HG02623 (cell line): ENCODE results near the gene KIAA0232.
"Not testable (repeated sequence)": the region's sequence is repeated elsewhere in the genome, so short reads cannot be mapped to it uniquely, and the experiment has no call there.

Source experiments
- ATAC-seq: cut with Tn5 transposase; IDR thresholded peaks from one replicate; pipeline ENCODE4 v1.9.1; 2021; ENCODE audit warnings: moderate library complexity; ENCODE audit not compliant: unreplicated experiment

Gene KIAA0232

GRCh38 chr4:6880691-6881090 is 98.2 kb downstream of the KIAA0232 start:
- no peak for ATAC-seq

DNA sequence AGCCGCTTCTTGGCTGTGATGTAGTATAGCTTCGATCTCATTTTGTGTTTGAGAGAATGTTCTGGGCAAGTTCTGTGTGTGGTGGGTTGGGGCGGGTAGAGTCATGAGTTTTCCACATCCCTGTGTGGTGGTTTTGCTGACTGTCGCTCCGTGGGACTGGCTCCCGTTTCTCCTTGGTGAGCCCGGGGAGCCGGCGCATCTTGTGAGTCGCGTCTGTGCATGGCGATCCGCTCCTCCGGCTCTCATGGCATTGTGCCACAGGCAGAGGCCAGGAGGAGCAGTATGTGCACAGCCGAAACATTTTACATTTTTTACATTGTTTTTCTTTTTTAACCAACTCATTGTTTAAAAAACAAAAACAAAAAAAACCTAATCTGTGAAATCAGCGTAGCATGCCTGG is 99.4 kb downstream of the KIAA0232 start:
- no peak for ATAC-seq

- ATAC-seq, result no peak
These were observed 101.9 kb downstream of the KIAA0232 start for GRCh38 chr4:6884341-6884870.

DNA sequence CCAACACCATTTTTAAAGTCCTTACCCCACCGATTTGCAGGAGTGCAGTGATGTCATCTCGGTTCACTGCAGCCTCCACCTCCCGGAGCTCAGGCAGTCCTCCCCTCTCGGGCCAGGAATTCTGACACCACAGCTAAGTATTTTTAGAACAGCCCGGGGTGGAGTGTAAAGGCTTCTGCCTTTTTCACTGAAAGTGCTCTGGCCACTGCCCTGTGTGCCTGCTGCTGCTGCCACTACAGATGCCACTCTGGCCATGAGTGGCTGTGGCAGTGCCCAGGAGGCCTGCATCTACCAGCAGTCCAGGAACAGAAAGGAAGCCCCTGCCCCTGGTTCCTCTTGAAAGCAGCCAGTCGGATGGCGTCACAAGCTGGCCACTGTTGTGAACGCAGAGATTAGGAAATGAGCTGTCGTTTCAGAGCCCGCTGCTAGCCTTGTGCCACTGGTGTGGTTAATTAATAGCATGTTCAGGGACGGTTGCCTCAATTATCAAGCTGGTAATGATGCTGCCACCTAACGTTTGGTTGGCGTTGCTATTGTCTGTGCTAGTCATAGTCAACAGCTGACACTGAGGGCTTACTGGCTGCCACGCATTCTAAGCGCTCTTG is 103.5 kb downstream of the KIAA0232 start:
- ATAC-seq, result no peak

- no peak for ATAC-seq
These were observed 104.4 kb downstream of the KIAA0232 start for GRCh38 chr4:6886886-6887285.

- ATAC-seq, result no peak
These were observed 105.3 kb downstream of the KIAA0232 start for GRCh38 chr4:6887591-6888371.

DNA sequence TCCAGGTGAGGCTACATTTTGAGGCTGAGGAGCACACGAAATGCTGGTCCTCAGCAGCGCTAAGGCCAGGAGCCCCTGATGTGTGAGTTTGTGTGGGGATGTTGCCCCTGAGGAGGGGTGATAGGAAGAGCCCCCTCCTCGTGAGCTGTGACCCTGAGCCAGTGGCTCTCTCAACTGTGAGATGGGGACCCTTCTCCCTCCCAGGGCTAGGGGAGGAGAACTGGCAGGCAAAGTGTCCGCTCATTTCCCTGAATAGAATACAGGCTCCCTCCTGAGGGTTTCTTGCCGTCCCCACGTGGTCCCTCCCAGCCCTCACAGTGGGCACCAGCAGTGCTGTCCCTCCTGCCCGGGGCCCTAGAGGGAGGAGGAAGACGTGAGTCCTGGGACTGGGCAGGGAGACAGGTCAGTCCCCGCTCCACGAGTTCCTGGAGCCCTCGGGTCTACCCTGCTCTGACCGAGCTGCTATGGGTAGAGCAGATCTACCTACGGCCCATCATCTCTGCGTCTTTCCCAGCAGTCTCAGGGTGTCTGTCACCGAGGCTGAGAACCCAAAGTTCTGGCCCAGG is 106.1 kb downstream of the KIAA0232 start:
- no peak for ATAC-seq

GRCh38 chr4:6889101-6889735 is 106.7 kb downstream of the KIAA0232 start:
- no peak for ATAC-seq

GRCh38 chr4:6889736-6890324 is 107.3 kb downstream of the KIAA0232 start:
- no peak for ATAC-seq

- ATAC-seq, result no peak
These were observed 107.8 kb downstream of the KIAA0232 start for GRCh38 chr4:6890358-6890757.

DNA sequence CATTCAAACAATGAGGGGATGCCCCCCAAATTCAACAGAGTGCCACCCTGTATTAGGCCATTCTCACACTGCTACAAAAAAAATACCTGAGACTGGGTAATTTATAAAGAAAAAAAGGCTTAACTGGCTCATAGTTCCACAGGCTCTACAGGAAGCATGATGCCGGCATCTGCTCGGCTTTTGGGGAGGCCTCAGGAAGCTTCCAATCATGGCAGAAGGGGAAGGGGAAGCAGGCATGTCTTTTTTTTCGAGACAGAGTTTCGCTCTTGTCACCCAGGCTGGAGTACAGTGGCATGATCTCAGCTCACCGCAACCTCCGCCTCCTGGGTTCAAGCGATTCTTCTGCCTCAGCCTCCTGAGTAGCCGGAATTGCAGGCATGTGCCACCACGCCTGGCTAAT is 108.4 kb downstream of the KIAA0232 start:
- ATAC-seq, result not testable (repeated sequence)

- ATAC-seq, result no peak
These were observed 109.1 kb downstream of the KIAA0232 start for GRCh38 chr4:6891436-6892170.

GRCh38 chr4:6892190-6892908 is 109.8 kb downstream of the KIAA0232 start:
- ATAC-seq, result no peak

- no peak for ATAC-seq
These were observed 110.3 kb downstream of the KIAA0232 start for GRCh38 chr4:6892909-6893202.

GRCh38 chr4:6893449-6894085 is 111.0 kb downstream of the KIAA0232 start:
- ATAC-seq, result no peak

DNA sequence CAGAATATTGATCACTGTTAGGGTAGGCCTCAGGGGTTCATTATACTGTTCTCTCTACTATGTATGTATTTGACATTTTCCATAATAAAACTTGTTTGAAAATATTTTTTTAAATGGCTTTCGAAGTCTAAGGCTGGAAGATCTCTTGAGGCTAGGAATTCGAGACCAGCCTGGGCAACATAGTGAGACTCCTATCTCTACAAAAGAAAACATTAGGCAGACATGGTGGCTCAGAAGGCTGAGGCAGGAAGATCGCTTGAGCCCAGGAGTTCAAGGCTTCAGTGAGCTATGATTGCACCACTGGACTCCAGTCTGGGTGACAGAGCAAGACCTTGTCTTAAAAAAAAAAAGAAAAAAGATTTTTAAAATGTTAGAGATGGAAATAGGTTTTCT is 111.6 kb downstream of the KIAA0232 start:
- no peak for ATAC-seq

DNA sequence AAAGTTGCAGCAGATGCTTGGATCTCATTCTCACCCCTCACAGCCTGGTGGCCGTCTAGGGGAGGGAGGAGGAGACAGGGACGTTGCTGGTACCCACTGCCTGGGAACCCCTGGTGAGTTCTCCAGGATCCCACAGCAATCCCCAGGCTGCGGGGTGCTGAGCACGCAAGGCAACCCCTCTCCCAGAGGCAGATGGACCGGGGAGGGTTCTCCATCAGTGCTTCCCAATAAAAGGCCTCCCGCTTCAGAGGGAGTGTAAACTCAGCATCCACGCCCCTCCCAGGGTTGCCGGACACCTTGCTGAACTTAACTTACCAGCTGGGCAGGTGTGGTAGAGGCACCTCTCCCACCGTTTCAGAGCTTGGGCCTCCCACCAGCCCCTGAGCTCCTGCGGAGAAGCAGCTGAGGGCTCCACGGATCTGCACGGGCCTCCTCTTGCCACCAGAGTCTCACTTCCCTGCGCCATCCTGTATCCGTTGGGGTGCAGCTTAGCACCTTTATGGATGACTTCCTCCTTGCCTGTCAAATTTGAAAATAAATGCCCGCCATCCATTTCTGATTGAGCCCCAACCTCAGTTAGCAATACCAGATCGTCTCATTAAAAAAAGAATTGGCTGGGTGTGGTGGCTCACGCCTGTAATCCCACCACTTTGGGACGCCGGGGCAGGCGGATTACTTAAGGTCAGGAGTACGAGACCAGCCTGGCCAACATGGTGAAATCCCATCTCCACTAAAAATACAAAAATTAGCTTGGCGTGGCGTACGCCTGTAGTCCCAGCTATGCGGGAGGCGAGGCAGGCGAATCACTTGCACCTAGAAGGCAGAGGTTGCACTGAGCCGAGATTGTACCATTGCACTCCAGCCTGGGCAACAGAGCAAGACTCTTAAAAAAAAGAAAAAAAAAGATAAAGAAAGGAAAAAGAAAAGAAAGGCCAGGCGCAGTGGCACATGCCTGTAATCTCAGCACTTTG is 112.3 kb downstream of the KIAA0232 start:
- no peak for ATAC-seq

DNA sequence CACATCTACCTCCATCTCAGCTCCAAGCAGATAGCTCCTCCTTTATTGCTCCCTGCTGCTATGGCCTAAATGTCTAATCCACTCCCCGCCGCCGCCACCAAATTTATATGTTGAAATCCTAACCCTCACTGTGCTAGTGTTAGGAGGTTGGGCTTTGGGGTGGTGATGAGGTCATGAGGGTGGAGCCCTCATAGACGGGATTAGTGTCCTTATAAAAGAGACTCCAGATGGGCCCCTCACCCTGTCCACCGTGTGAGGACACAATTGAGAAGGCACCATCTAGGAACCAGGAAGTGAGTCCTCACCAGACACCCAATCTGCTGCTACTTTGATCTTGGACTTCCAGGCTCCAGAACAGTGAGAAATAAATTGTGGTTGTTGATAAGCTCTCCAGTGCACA is 113.5 kb downstream of the KIAA0232 start:
- no peak for ATAC-seq
